Smooth muscle cell (in vitro differentiated cells): ENCODE data around the gene RBBP6. TPM values are rescaled to one million over a fixed set of nuclear protein-coding genes. Genes with fewer than 3 reads are reported as not detected.

Experiments used
- DNase-seq: peaks from one replicate; lab custom pipeline; 2025; ENCODE audit not compliant: unreplicated experiment; lab: John Stamatoyannopoulos, UW
- H2AFZ ChIP-seq: fragments of 200-600 bp; sonication (generic); 2 replicates; pipeline ENCODE4 v1.6.0; 2016; ENCODE audit warnings: antibody characterized with exemption, low read depth, mild to moderate bottlenecking
- H3F3A ChIP-seq: fragments of 200-600 bp; sonication (generic); 2 replicates; pipeline ENCODE4 v1.6.0; 2017; ENCODE audit warnings: antibody characterized with exemption, low read depth
- H3K27ac ChIP-seq: fragments of 200-600 bp; sonication (generic); 2 replicates; pipeline ENCODE4 v1.5.1; 2016; ENCODE audit warnings: low read depth, mild to moderate bottlenecking
- H3K27me3 ChIP-seq: fragments of 200-600 bp; sonication (generic); 2 replicates; pipeline ENCODE4 v1.6.1; 2016; ENCODE audit warnings: low read depth, mild to moderate bottlenecking
- H3K36me3 ChIP-seq: fragments of 200-600 bp; sonication (generic); 2 replicates; pipeline ENCODE4 v1.5.1; 2016; ENCODE audit warnings: low read depth
- H3K4me1 ChIP-seq: fragments of 200-600 bp; sonication (generic); 2 replicates; pipeline ENCODE4 v1.5.1; 2016; ENCODE audit warnings: low read depth
- H3K4me2 ChIP-seq: fragments of 200-600 bp; sonication (generic); 2 replicates; pipeline ENCODE4 v1.6.0; 2016; ENCODE audit warnings: mild to moderate bottlenecking
- H3K4me3 ChIP-seq: fragments of 200-600 bp; sonication (generic); 2 replicates; pipeline ENCODE4 v1.5.1; 2016; ENCODE audit warnings: mild to moderate bottlenecking
- H3K79me2 ChIP-seq: fragments of 200-600 bp; sonication (generic); 2 replicates; pipeline ENCODE4 v1.6.0; 2016; ENCODE audit warnings: low read depth, mild to moderate bottlenecking
- H3K9ac ChIP-seq: fragments of 200-600 bp; sonication (generic); 2 replicates; pipeline ENCODE4 v1.6.0; 2016; ENCODE audit warnings: low read depth
- H3K9me3 ChIP-seq: fragments of 200-600 bp; sonication (generic); replicated peaks from 2 replicates; pipeline ENCODE4 v1.5.1; 2016; ENCODE audit warnings: low read depth
- H4K20me1 ChIP-seq: fragments of 200-600 bp; sonication (generic); 2 replicates; pipeline ENCODE4 v1.6.0; 2016; ENCODE audit warnings: low read depth
- WGBS: methylation state at CpG from one replicate; pipeline ENCODE4 v1.1.7; 2016; ENCODE audit warnings: low lambda C conversion rate; 5-methylcytosine and 5-hydroxymethylcytosine counted together
- polyA plus RNA-seq: library from polyadenylated mRNA; unstranded; fragments of >200 nt; fragmentation: Nextera tagmentation; extraction: Ambion mirVana; gene quantifications from 2 replicates; pipeline ENCODE4 v1.2.1, GENCODE V29; 2016
- total RNA-seq: library from RNA; depleted of rRNA; stranded (reverse); fragments of >200 nt; gene quantifications from 2 replicates; pipeline ENCODE4 v1.2.3, GENCODE V29; 2014
- TF ChIP-seq, protein P1 (sequence below): fragments of 200-600 bp; sonication (generic); IDR thresholded peaks from 2 replicates; pipeline ENCODE4 v1.5.1; 2017; ENCODE audit warnings: borderline replicate concordance, mild to moderate bottlenecking, antibody characterized with exemption; ENCODE audit not compliant: insufficient read depth, poor library complexity, severe bottlenecking

Gene RBBP6
- total and polyA plus RNA-seq, 2 experiments from 2014 or later, result 40.4 to 70.2 TPM

DNA sequence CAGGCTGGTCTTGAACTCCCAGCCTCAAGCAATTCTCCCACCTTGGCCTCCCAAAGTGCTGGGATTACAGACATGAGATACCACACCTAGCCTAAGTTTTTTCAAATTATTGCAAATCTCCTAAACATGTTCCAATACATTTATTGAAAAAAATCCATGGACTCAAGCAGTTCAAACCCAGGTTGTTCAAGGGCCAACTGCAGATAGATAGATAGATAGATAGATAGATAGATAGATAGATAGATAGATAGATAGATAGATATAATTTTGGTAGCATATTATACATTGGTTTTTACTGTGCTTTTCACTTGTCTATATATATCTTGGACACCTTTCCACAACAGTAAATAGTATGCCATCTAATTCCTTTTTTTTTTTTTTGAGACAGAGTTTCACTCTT lies 20.9 kb upstream of the RBBP6 start:
- peaks cover 7% of the 10 kb centered on the region for H3K27me3 ChIP-seq
- no peak overlapping the region for H2AFZ ChIP-seq
- H3K27ac ChIP-seq, result no peak overlapping the region
- H3K9me3 ChIP-seq, result no peaks in the 10 kb centered on the region
- no peaks in the 10 kb centered on the region for H3K79me2 ChIP-seq
- H3K4me3 ChIP-seq, result no peak overlapping the region
- no peaks in the 10 kb centered on the region for H3F3A ChIP-seq
- no peaks in the 10 kb centered on the region for H3K36me3 ChIP-seq
- TF ChIP-seq, protein P1, sequence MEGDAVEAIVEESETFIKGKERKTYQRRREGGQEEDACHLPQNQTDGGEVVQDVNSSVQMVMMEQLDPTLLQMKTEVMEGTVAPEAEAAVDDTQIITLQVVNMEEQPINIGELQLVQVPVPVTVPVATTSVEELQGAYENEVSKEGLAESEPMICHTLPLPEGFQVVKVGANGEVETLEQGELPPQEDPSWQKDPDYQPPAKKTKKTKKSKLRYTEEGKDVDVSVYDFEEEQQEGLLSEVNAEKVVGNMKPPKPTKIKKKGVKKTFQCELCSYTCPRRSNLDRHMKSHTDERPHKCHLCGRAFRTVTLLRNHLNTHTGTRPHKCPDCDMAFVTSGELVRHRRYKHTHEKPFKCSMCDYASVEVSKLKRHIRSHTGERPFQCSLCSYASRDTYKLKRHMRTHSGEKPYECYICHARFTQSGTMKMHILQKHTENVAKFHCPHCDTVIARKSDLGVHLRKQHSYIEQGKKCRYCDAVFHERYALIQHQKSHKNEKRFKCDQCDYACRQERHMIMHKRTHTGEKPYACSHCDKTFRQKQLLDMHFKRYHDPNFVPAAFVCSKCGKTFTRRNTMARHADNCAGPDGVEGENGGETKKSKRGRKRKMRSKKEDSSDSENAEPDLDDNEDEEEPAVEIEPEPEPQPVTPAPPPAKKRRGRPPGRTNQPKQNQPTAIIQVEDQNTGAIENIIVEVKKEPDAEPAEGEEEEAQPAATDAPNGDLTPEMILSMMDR, result no peak
- no peaks in the 10 kb centered on the region for H3K4me1 ChIP-seq
- no peaks in the 10 kb centered on the region for H4K20me1 ChIP-seq
- no peak overlapping the region for H3K4me2 ChIP-seq
- no peak for DNase-seq
- H3K9ac ChIP-seq, result no peak overlapping the region

DNA sequence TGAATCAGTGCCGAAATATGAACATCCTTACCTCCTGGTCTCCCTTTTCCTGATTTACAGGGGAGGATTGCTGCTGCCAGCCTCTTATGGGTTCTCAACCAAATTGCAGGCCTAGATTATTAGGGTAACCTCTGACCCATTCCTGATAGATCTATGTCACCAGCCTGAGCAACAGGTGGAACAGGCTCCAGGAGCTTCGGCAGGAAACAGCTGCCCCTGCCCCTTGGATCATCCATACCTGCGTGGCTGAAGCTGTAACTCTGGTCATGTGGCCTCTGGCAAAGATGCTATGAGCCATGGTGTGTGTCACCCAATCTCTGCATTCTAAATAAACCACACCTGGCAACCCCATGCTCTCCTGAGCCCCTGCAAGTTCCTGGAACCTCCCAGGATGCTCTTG lies 18.4 kb upstream of the RBBP6 start:
- H2AFZ ChIP-seq, result no peak overlapping the region
- H3K4me2 ChIP-seq, result no peak overlapping the region
- H3K79me2 ChIP-seq, result no peaks in the 10 kb centered on the region
- H3K27me3 ChIP-seq, result peaks cover under 1% of the 10 kb centered on the region
- 84% methylated on average over 3 of the region's 3 CpGs for WGBS
- no peaks in the 10 kb centered on the region for H3K36me3 ChIP-seq
- no peaks in the 10 kb centered on the region for H3K9me3 ChIP-seq
- DNase-seq, result no peak
- no peaks in the 10 kb centered on the region for H4K20me1 ChIP-seq
- H3K27ac ChIP-seq, result no peak overlapping the region
- no peak overlapping the region for H3K4me3 ChIP-seq
- TF ChIP-seq, protein P1, result no peak
- no peak overlapping the region for H3K9ac ChIP-seq
- no peaks in the 10 kb centered on the region for H3F3A ChIP-seq
- H3K4me1 ChIP-seq, result no peaks in the 10 kb centered on the region

DNA sequence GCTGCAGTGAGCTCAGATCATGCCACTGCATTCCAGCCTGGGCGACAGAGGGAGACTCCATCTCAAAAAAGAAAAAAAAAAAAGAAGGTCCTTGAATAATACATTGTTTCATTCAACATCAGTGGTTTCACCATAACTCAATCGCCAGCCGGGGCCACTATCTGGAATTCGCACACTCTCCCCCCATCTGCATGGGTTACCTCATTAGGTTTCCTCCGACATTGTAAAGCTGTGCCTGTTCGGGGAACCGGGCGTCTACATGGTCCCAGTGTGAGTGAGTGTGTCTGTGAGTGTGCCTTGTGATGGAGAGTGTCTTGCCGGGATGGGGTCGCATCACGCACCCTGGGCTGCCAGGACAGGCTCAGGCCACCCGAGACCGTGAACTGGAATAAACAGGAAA lies 16.6 kb upstream of the RBBP6 start:
- 94% methylated on average over 13 of the region's 13 CpGs for WGBS

DNA sequence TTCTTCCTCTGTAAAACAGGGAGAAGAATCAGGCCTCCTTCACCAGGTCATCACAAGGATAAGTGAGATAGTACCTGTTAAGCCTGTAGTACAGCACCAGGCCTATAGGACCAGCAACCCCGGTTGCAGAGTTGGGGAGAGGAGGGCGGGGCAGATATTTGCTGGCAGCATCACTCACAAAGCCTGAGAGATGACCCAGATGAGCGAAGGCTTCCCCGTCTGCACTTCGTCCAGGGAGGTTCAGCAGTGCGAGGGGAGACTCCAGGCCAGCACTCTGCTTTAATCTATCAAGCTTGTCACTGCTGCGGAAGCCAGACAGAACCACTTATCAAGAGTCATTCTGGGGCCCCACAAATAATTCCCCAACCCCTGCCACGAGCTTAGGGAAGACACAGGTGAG lies 15.8 kb upstream of the RBBP6 start:
- H3K27ac ChIP-seq, result no peak overlapping the region
- H4K20me1 ChIP-seq, result no peaks in the 10 kb centered on the region
- DNase-seq, result no peak
- no peaks in the 10 kb centered on the region for H3K79me2 ChIP-seq
- H3K36me3 ChIP-seq, result no peaks in the 10 kb centered on the region
- no peak overlapping the region for H2AFZ ChIP-seq
- WGBS, result 22% methylated on average over 8 of the region's 8 CpGs
- H3K27me3 ChIP-seq, result no peaks in the 10 kb centered on the region
- no peak overlapping the region for H3K4me2 ChIP-seq
- no peak overlapping the region for H3K9ac ChIP-seq
- no peaks in the 10 kb centered on the region for H3K9me3 ChIP-seq
- no peak overlapping the region for H3K4me3 ChIP-seq
- no peaks in the 10 kb centered on the region for H3F3A ChIP-seq
- H3K4me1 ChIP-seq, result no peaks in the 10 kb centered on the region
- TF ChIP-seq, protein P1, result no peak

More for the DNA sequence above, 16.6 kb upstream of the RBBP6 start:
- no peaks in the 10 kb centered on the region for H3K36me3 ChIP-seq
- no peak for DNase-seq
- H3K4me3 ChIP-seq, result no peak overlapping the region
- no peaks in the 10 kb centered on the region for H3F3A ChIP-seq
- H4K20me1 ChIP-seq, result no peaks in the 10 kb centered on the region
- no peaks in the 10 kb centered on the region for H3K79me2 ChIP-seq
- H3K4me1 ChIP-seq, result no peaks in the 10 kb centered on the region
- TF ChIP-seq, protein P1, result no peak
- H2AFZ ChIP-seq, result no peak overlapping the region
- no peak overlapping the region for H3K9ac ChIP-seq
- H3K27me3 ChIP-seq, result no peaks in the 10 kb centered on the region
- H3K27ac ChIP-seq, result no peak overlapping the region
- no peaks in the 10 kb centered on the region for H3K9me3 ChIP-seq
- no peak overlapping the region for H3K4me2 ChIP-seq
